ENCODE measurements around the gene THNSL1.

The THNSL1 gene

DNA sequence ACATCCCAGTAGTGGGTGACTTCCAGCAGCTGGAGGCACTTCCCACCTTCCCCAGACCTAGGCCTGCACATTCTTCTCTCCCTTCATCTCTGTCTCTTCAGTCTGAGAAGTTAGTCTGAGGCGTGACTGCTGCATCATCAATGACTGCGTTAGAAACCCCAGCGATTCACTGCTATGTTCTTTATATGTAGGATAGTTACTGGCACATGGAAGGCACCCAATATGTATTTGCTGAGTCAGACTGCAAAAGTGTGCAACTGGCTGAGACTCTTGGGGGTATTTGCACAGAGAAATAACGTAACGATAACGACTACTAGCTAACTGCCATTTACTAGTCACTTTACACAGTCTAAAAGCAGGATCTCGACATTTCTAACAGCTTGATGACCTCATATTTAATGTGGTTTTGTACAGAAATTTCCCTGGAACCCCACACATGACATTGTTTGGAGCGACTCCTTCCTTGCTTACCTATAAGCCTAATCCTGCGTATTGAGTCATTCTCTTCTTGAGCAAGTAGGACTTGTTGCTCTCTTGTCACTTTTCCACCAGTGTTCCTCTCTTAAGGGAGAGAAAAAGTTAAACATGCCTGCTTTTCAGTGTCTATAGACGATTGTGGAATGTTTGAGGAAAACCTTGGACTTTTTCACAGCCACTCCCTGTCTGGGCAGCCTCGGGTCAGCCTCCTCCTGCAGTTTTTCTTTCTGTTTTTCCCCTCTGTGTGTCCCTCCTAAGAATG is 45.5 kb downstream of the THNSL1 start:
- no peak for DNase-seq

DNA sequence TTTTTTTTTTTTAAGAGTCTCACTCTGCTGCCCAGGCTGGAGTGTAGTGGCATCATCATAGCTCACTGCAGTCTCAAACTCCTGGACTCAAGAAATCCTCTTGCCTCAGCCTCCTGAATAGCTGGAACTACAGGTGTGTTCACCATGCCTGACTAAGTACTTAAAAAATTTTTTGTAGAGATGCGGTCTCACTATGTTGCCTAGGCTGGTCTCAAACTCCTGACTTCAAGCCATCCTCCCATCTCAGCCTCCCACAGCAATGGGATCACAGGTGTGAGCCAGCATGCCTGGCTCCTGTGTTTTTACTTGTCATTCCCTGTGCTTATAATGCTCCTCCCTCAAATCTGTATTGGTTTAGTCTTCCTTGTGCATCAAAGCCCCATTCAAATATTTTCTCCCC is 46.7 kb downstream of the THNSL1 start:
- DNase-seq: no peak

DNA sequence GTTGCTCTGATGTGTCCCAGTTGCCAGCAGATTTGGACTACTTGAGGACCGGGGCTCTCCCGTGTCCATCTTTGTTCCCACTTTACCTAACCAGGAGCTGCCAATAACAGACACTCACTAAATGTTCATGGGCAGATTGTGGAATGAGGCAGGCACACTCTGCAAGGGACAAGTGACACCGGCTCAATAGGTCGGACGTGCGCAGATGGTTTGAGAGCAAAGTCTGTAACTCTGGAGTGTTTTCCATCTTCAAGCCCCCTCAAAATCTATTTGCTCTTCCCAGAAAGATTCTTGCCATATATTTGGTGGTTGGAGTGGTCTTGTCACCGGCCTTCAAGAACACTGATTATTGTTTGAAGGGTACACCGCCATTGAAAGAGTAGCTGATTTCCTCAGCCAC is 47.2 kb downstream of the THNSL1 start:
- no peak for DNase-seq

DNA sequence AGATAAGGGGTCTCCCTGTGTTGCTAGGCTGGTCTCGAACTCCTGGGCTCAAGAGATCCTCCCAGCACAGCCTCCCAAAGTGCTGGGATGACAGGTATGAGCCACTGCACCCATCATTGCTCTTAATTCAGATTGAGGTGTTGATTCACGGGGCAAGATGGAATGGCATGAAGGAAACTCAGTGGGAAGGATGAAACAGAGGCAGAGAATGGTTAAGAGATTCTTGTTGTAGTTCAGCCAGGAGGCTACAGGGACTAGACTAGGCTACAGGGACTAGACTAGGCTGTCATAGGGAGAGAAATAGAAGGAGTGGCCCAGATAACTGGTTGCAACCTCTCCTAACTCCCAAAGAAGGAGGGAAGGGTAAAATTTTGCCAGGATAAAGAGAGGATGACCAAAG is 48.0 kb downstream of the THNSL1 start:
- DNase-seq: no peak

DNA sequence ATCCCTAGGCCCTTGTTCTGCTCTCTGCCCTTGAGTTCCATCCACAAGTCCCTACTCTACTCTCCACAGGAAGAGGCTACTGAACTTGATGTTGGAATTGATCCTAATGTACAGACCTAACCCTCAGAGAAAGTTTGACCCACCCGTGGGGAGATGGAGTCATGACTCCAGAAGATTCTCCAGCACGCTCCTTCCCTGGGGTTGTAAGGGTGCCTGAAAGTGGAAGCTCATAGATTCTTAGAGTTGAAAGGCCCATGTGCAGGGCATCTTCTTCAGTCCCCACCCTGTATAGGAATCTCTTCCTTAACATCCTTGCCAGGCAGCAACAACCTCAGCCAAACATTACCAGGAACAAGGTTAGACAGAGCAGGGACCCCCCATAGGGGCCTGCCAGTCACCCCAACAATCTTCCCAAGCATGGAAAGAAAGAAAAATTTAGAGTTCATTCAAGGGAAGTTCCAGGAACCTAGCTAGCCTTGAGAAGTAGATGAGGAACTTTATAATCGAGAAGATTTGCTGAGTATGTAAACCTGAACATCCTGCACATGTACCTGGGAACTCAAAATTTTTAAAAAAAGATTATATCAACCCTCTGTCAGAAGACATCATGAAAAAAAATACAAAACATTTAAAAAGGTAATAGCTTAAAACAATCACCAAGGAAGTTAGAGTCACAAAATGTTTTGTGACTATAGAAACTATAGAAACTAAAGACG is 49.5 kb downstream of the THNSL1 start:
- no peak for DNase-seq

DNA sequence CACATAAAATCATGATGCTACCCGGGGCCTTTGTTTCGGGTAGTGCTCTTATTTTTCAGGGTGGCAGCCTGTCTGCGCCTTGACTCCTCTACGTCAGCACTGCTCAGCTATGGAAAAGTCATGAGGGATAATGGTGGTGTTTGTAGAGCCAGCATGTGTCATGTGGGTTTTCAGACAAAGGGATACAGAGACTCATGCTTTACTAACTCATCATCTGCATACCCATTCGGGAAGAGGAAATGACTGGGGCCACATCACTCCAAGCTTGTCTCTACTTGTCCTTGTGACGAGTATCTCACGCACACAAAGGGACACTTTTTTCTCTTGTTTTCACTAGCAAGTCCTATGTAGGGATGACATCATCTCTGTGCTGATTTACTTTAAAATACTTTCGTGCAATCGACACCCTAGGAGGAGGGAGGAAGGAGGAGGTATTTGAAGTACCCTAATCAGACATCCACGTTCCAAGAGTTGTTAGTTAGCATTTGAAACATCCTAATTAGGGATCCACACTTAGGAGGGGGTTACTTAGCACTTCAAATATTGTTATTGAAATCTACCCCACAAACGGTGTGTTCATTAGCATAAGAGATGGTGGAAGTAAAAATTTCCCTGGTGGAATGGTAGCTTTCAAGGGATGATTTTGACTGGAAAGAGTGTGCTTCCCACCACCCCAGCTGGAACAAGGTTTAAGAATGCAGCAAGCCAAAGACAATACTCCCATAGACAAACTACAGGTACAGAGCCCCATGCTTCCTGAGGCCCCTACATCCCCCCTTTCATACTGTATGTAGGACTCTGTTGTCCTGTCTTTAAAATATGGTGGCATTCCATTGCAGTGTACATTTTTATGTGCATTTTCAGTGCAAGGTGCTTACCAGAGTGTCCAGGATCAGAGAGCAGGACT is 52.0 kb downstream of the THNSL1 start:
- no peak for DNase-seq

DNA sequence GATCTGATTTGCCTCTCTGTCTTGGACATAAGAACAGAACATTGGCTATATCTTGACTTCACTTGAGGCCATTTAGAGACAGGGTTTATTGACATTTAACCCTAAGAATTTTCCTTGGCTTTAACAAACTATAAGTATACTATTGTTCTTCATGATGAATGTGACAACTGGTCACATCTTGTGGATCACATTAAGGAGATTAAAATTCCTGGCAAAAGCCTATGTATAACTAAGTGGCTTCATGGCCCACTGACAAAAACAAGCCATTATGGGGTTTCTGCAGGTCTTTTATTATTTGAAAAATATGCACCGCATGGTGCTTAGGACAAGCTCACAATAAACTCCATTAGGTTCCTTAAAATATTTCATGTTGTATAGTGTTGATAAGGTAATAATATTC is 54.8 kb downstream of the THNSL1 start:
- DNase-seq: no peak

DNA sequence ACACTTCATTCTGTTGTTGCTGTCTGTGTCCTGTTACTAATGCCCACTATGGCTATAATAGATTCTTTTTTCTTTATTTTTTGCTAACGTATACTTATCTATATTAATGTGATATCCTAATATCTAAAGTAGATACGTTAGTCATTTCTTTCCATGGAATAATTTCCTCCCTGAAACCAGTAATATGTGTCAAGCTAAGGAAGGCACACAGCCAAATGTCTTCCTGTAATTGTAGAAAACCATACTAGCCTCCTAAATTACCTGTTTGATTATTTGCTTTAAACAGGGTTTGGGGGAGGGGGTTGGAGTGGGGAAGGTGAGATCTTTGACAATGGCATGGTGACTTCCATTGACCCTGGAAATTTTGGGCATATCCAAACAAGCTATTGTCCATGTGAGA is 56.4 kb downstream of the THNSL1 start:
- DNase-seq: no peak

DNA sequence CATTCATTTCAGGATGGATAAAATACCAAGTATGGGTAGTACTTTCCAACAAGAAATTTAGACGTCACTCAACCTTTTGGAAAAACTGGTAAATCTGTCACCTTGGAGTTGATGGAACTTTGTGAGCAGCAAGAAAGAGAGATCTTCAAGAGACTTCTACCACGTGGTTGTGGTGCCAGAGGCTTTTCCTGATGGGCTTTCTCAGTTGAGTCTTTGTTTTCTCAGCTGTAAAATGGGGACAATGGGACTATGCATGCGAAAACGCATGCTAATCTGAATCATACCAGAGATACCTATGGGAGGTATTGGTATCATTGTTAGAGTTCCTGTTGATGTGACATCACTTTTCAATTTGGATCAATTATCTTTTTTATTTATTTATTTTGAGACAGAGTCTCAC is 59.4 kb downstream of the THNSL1 start:
- DNase-seq: no peak
